ENCODE measurements around the gene TCFL5. TPM values are rescaled to one million over a fixed set of nuclear protein-coding genes. Genes with fewer than 3 reads are reported as not detected.

The TCFL5 gene
- total RNA-seq, 4 donors from 2014 or later = 12.1 to 13.9 (median 13.1) TPM

DNA sequence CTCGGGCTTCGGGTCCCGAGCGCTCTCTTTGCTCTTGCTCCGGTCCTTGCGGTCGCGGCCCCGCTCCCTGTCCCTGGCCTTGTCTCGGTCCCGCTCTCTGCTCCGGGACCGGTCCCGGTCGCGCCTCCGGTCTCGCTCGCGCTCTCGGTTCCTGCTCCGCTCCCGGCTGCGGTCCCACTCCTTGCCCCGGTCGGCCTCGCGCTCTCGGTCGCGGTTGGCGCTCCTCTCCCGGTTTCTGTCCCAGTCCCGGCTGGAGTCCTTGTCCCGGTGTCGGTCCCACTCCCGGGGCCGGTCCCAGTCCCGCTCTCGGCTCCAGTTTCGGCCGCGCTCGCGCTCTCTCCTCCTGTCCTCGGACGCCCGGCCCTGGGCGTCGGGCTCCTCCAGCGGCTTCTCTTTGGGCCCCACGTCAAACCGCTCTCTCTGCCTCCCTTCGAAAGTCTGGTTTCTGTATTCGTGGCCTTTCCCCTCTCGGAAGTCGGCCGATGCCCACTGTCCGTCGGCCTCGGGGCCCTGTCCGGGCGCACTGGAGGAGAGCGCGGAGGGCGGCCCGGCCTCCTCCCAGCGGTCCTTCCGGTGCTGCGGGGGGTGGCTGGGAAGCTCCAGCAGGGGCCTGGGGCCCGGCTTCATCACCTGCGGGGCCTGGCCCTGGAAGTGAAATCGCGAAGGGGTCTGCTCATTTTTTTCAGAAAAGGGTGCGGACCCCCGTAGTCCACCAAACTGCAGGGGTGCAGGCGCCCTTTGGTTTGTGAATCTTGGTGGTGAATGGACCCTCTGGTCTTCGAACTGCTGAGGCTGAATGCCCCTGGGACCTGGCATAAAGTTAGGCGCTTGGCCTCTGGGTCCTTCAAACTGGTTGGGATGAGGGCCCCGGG, 17.9 kb upstream of the TCFL5 start:
- intact Hi-C loops (cut with DNase I; ENCODE audit: low total_unique reads) = loop anchor here (10.0 kb wide), 1 partner anchor 125 kb away; the partner anchor contains the start of gene BHLHE23
- 80 to 81% methylated on average over 77 to 80 of the region's 80 CpGs for WGBS, 2 donors
- TF ChIP-seq, protein P1, sequence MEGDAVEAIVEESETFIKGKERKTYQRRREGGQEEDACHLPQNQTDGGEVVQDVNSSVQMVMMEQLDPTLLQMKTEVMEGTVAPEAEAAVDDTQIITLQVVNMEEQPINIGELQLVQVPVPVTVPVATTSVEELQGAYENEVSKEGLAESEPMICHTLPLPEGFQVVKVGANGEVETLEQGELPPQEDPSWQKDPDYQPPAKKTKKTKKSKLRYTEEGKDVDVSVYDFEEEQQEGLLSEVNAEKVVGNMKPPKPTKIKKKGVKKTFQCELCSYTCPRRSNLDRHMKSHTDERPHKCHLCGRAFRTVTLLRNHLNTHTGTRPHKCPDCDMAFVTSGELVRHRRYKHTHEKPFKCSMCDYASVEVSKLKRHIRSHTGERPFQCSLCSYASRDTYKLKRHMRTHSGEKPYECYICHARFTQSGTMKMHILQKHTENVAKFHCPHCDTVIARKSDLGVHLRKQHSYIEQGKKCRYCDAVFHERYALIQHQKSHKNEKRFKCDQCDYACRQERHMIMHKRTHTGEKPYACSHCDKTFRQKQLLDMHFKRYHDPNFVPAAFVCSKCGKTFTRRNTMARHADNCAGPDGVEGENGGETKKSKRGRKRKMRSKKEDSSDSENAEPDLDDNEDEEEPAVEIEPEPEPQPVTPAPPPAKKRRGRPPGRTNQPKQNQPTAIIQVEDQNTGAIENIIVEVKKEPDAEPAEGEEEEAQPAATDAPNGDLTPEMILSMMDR (IDR thresholded peaks at IDR 0.05) = no peak
- TF ChIP-seq POLR2A (IDR thresholded peaks at IDR 0.05) = no peak
- no peak for DNase-seq (ENCODE audit: low spot score in 2 of 2)
- H3K4me3 ChIP-seq (ENCODE audit: low read depth, poor library complexity, severe bottlenecking) = no peak overlapping the region

DNA sequence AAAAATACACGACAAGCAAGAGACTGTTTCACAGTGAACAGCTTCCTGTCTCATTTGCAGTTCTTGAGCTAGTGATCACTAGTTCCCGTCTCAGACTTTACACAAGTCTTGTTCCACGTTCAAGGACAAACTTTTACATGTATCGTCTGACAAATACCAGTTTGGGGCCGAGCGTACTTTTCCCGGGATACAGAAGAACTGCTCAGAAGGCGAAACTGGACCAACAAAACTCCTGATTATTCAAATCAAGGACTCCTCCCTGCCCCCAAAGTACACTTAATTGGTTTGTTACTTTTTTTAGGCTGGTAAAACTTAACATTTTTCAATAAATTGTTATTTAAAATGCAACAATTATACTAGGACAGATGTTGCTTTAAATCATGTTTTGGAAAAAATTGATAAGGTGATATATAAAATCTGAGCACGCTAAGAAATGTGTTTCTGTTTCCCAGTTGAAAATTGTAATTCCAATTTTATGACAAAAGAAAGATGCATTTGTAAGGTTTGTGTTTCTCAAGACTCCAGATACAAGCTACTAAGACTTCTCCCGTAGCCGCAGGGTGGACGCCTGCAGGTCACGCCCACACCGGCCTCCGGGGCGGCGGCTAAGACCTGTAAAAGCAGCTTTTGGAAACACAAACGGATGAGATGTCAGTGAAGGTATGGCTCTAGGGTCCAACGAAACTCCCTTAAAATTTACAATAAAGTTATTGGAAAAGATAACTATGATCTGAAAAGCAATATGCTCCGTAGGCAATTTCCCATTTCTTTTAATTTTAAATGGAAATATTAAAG, 16.8 kb upstream of the TCFL5 start:
- WGBS, 2 donors = 86 to 87% methylated on average over 20 of the region's 20 CpGs
- TF ChIP-seq, protein P1 (IDR thresholded peaks at IDR 0.05) = no peak
- TF ChIP-seq POLR2A (IDR thresholded peaks at IDR 0.05) = no peak
- no peak for DNase-seq (ENCODE audit: low spot score in 2 of 2)
- intact Hi-C loops (cut with DNase I; ENCODE audit: low total_unique reads) = loop anchor here (10.0 kb wide), 1 partner anchor 126 kb away; the partner anchor contains the start of gene BHLHE23
- H3K4me3 ChIP-seq (ENCODE audit: low read depth, poor library complexity, severe bottlenecking) = no peak overlapping the region

DNA sequence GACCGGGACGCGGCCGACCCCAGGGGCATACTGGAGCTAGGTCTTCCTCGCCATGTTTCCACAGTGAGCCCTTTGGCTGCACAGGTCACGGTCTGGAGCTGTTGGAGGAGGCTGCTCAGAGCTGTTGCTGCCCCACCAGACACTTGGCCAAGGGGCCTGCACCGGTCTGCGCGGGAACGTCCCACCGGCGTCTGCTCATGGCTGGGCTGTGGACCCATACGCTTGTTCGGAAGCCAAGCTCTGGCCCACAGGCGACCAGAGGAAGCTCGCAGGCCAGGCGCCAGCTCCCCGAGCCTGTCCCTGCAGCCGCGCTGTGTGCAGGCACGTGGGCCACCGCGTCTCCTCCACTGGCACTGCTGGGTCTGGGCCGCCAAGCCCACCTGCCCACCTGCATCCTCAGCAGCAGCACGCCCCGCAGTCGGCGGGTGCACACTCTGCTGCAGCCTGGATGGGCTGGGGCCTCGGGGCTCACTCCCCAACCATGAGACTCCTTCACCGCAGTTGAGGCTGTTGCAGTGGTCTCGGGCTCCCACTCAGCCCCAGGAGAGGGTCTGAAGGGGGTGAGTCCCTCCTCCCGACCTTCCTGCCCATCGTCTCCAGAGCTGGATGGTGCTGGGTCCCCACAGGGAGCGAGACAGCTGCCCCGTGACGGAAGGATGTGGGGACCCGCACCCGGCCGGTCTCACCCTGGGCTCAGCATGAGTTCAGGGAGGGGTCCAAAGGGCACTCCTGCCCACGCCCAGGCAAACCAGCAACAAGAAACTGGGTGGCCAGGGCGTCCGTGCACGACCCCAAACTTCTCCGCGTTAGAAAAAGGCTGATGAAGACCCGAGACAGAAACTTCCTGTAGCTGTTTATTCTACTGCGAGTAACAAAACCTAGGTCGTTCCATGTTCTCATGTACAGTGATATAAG, 15.5 kb upstream of the TCFL5 start:
- TF ChIP-seq POLR2A (IDR thresholded peaks at IDR 0.05) = no peak
- TF ChIP-seq, protein P1 (IDR thresholded peaks at IDR 0.05) = no peak
- H3K4me3 ChIP-seq (ENCODE audit: low read depth, poor library complexity, severe bottlenecking) = no peak overlapping the region
- intact Hi-C loops (cut with DNase I; ENCODE audit: low total_unique reads) = loop anchor here (10.0 kb wide), 1 partner anchor 128 kb away; the partner anchor contains the start of gene BHLHE23
- DNase-seq (ENCODE audit: low spot score in 2 of 2) = peak; percentile 46 to 94
- 68 to 82% methylated on average over 31 to 33 of the region's 48 CpGs for WGBS, 2 donors

DNA sequence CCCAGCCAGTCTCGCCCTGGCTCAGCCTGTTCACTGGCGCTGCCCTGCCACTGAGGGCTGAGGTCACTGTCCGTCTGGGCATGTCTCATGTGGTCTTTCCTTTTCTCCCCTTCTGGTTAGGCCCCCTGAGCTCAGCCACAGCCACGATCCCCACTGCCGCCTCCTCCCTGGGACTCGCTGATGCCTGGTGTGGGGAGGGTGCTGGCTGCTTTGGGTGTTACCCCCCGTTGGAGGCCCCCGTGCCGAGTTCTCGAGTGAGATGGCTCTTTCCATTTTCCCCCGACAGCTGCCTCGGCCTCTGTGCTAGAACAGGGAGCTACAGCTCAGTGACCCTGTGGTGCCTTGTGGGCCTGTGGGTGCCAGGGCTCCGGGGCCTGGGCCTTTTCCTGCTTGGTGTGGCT, 14.9 kb upstream of the TCFL5 start:
- H3K4me3 ChIP-seq (ENCODE audit: low read depth, poor library complexity, severe bottlenecking) = no peak overlapping the region
- no peak for DNase-seq (ENCODE audit: low spot score in 2 of 2)
- intact Hi-C loops (cut with DNase I; ENCODE audit: low total_unique reads) = loop anchor here (10.0 kb wide), 1 partner anchor 128 kb away; the partner anchor contains the start of gene BHLHE23
- TF ChIP-seq, protein P1 (IDR thresholded peaks at IDR 0.05) = no peak
- TF ChIP-seq POLR2A (IDR thresholded peaks at IDR 0.05) = no peak
- 57 to 73% methylated on average over 12 of the region's 13 CpGs for WGBS, 2 donors

All from lower leg skin (tissue), 4 donors.